Naive B cell (primary cell): ENCODE data around the gene FBXO15. TPM values are rescaled to one million over a fixed set of nuclear protein-coding genes. Genes with fewer than 3 reads are reported as not detected.
A peak's percentile ranks its signal among the peaks of the same experiment; 100 is the strongest.

Experiments used
- ATAC-seq, 2 donors: fragments of 150-1000 bp; cut with Tn5 transposase; 2 replicates each; pipeline ENCODE4 v1.10.0; 2021; ENCODE audit warnings: low read depth in 2 of 2, mild to moderate bottlenecking in 2 of 2, moderate library complexity in 2 of 2
- DNase-seq: peaks from one replicate; pipeline ENCODE4 v3.0.0; 2022
- H3K27ac Mint-ChIP-seq, 6 donors: one replicate each; pipeline ENCODE4 v1.8.0; 2020 to 2022; ENCODE audit warnings: mild to moderate bottlenecking in 6 of 6, mixed read lengths in 6 of 6, moderate library complexity in 5 of 6, inconsistent platforms in 2 of 6
- H3K27me3 Mint-ChIP-seq, 3 donors: one replicate each; pipeline ENCODE4 v1.8.0; 2021 to 2022; ENCODE audit warnings: mixed read lengths in 3 of 3, mild to moderate bottlenecking in 1 of 3
- H3K36me3 Mint-ChIP-seq, 2 donors: one replicate each; pipeline ENCODE4 v1.8.0; 2020 to 2022; ENCODE audit warnings: mixed read lengths in 2 of 2, inconsistent platforms in 1 of 2, mild to moderate bottlenecking in 1 of 2
- H3K4me1 Mint-ChIP-seq, 3 donors: one replicate each; pipeline ENCODE4 v1.8.0; 2020 to 2022; ENCODE audit warnings: mixed read lengths in 3 of 3, inconsistent platforms in 1 of 3, mild to moderate bottlenecking in 1 of 3, moderate library complexity in 1 of 3
- H3K4me3 Mint-ChIP-seq, 8 donors: one replicate each; pipeline ENCODE4 v1.8.0; 2020 to 2022; ENCODE audit warnings: mild to moderate bottlenecking in 8 of 8, mixed read lengths in 8 of 8, moderate library complexity in 8 of 8, inconsistent platforms in 2 of 8
- H3K9me3 Mint-ChIP-seq, 7 donors: one replicate each; pipeline ENCODE4 v1.8.0; 2020 to 2022; ENCODE audit warnings: mixed read lengths in 7 of 7, mild to moderate bottlenecking in 5 of 7, inconsistent platforms in 2 of 7, moderate library complexity in 1 of 7
- polyA plus RNA-seq, 6 donors: library from polyadenylated mRNA; unstranded; fragments of 300-500 nt; fragmentation: Illumina TruSeq; gene quantifications; one replicate each; pipeline ENCODE4 v1.2.3, GENCODE V29; 2021; ENCODE audit warnings: low read depth in 6 of 6

Gene FBXO15
- polyA plus RNA-seq, 6 donors from 2014 or later = 2.0 to 10.5 (median 3.6) TPM

DNA sequence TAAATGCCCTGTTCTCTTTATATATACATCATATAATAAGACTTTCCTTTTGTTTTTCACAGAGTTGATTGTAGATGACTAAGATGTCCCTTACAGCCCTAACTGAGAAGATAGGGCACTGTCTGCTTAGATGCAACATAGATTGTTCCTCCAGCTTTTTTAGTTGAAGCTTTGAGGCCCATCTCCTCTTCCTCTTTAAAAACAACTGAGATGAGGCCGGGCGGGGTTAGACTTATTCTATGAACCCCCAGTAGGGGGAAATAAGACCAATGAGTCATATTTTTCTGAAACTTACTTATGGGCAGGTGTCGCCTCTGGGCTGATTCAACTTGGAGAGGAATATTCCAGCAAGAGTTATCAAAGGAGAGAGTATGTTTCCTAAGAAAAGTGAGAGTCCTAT is 84.6 kb downstream of the FBXO15 start:
- no peaks in the 10 kb centered on the region for H3K36me3 Mint-ChIP-seq
- peaks cover 0 to 5% (median 0%) of the 10 kb centered on the region in 3 donors for H3K27me3 Mint-ChIP-seq
- H3K9me3 Mint-ChIP-seq = peaks cover 0 to 7% (median 0%) of the 10 kb centered on the region in 7 donors
- peak overlapping the region in 7 of 8 donors; percentile 12 to 71 (median 44) for H3K4me3 Mint-ChIP-seq
- peak overlapping the region; percentile 15 to 93 (median 90) for H3K27ac Mint-ChIP-seq
- DNase-seq = peak; percentile 66
- peaks cover 51 to 54% (median 52%) of the 10 kb centered on the region in 3 donors for H3K4me1 Mint-ChIP-seq
- peak; percentile 54 to 68 for ATAC-seq

DNA sequence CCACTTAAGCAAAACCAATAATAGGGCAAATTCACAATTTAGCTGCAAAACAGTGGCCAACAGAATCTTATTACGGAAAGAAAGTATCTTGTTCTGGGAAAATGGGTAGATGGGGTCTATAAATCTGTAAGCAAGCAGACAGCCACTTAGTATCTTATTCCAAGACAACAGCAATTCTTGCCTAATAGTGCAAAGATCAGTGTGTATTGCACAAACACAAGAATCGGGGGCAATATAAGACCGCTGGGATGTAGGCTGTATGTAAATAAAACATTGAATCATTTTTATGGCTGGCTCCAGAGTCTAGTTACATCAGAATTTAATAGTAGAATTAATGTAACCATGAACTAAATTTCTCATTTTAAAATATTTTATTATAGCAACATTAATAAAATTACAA is 85.6 kb downstream of the FBXO15 start:
- no peak for ATAC-seq
- Mint-ChIP-seq H3K27ac (peak overlapping the region in 3 of 6 donors; percentile 50 to 85 (median 65)), H3K9me3 (peaks cover 0 to 15% (median 8%) of the 10 kb centered on the region in 7 donors)

DNA sequence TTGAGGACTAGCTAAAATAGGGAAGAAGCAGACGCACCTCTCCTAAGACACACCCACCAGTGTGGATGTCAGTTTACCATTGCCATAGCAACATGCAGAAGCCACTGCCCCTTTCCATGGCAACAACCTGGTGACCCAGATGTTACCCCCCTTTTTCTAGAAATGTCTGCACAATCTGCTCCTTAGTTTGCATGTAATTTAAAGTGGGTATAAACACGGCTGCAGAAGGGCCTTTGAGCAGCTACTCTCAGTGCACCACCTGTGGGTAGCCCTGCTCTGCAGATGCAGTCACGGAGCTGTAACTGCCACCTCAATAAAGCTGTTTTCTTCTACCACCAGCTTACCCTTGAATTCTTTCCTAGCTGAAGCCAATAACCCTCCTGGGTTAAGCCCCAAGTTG is 87.1 kb downstream of the FBXO15 start:
- Mint-ChIP-seq H3K4me1 (peaks cover 33 to 38% (median 37%) of the 10 kb centered on the region in 3 donors), H3K27me3 (no peaks in the 10 kb centered on the region), H3K9me3 (peaks cover 0 to 17% (median 12%) of the 10 kb centered on the region in 7 donors), H3K36me3 (no peaks in the 10 kb centered on the region), H3K27ac (peak overlapping the region in 5 of 6 donors; percentile 7 to 98 (median 88)), H3K4me3 (peak overlapping the region in 1 of 8 donors; percentile 19)
- ATAC-seq (peak; percentile 41 to 46), DNase-seq (peak; percentile 43)

More for the DNA sequence above, 85.6 kb downstream of the FBXO15 start:
- Mint-ChIP-seq H3K4me1 (peaks cover 48 to 53% (median 52%) of the 10 kb centered on the region in 3 donors), H3K4me3 (no peak overlapping the region), H3K27me3 (peaks cover 0 to 5% (median 0%) of the 10 kb centered on the region in 3 donors), H3K36me3 (no peaks in the 10 kb centered on the region)
- no peak for DNase-seq

DNA sequence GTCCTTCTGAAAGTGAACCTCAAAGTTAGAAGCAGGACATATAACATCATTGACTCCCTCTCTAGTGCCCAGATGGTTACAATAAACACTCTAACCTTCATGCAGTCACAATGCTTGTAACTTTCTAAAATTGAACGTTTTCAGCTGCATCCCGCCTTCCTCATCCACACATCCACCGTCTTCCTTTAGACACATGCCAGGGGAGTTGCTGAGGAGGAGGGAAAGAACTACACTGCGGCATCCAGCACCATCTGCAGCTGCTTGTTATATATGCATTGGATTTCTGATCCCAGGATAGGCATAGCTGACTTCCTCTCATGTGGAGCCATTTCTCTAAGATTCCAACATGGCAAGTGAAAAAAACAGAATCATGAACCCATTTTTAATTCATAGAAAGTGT is 96.8 kb downstream of the FBXO15 start:
- ATAC-seq (no peak), DNase-seq (no peak)
- peaks cover 0 to 10% (median 9%) of the 10 kb centered on the region in 3 donors for H3K27me3 Mint-ChIP-seq
- peaks cover 0 to 14% (median 11%) of the 10 kb centered on the region in 7 donors for H3K9me3 Mint-ChIP-seq
- H3K27ac Mint-ChIP-seq = peak overlapping the region in 1 of 6 donors; percentile 15
- no peaks in the 10 kb centered on the region for H3K4me1 Mint-ChIP-seq
- H3K36me3 Mint-ChIP-seq = peaks cover 5 to 15% of the 10 kb centered on the region in 2 donors
- no peak overlapping the region for H3K4me3 Mint-ChIP-seq

DNA sequence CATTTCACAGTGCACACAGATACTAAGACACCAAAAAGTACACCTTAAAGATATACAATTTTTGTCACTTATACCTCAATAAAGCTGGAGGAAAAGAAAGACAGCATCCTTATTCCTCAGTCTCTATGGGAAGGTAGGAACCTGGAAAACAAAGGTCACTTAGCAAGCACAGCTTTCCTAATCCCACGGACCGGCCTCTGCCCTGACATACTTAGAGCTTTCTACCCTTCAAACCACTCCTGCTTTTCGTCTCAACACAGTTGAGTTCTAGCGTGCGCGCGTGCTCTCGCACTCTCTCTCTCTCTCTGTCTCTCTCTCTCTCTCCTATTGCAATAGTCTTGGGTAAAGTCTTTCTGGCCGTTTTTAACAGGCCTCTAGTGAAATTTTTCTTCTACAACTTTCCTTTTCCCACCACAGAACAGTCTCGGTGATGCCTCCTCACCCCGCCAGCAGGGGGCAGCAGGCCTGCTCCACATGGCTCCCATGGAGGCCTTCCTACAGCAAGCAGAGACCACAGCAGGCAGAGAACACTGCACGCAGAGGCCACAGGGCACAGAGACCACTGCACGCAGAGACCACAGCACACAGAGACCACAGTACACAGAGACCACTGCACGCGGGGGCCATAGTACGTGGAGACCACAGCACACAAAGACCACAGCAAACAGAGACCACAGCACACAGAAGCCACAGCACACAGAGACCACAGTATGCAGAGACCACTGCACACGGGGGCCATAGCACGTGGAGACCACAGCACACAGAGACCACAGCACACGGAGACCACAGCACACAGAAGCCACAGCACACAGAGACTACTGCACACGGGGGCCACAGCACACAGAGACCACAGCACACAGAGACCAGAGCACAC is 106.9 kb downstream of the FBXO15 start:
- no peaks in the 10 kb centered on the region for H3K36me3 Mint-ChIP-seq

DNA sequence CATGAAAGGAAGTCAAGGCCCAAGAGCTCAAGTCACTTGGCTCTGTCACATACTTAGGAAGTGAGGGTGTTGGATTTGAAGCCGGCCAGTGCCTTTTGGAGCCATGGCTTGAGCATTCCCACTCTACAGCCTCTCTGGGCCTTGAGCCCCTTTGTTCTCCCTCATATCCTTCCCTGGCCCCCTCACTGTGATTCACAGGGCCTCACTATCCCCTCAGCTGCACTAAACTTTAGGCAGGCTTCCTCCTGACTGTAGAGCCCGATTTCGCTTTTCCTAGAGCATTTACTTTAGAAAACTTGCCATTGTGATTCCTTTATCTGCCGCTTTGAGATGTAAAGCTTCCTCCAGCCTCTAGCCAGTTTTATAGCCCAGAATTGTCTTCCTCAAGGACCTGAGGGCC is 107.6 kb downstream of the FBXO15 start:
- ATAC-seq (no peak), DNase-seq (no peak)
- Mint-ChIP-seq H3K9me3 (peaks cover 0 to 2% (median under 1%) of the 10 kb centered on the region in 7 donors), H3K27ac (no peak overlapping the region), H3K4me1 (peaks cover 6 to 18% (median 12%) of the 10 kb centered on the region in 3 donors), H3K27me3 (no peaks in the 10 kb centered on the region), H3K4me3 (no peak overlapping the region), H3K36me3 (no peaks in the 10 kb centered on the region)

More for the DNA sequence above, 106.9 kb downstream of the FBXO15 start:
- ATAC-seq (peak; percentile 84 to 86), DNase-seq (peak; percentile 51)
- Mint-ChIP-seq H3K27ac (peak overlapping the region in 1 of 6 donors; percentile 12), H3K4me1 (peaks cover 6 to 18% (median 12%) of the 10 kb centered on the region in 3 donors), H3K27me3 (no peaks in the 10 kb centered on the region), H3K9me3 (peaks cover 0 to 2% (median 0%) of the 10 kb centered on the region in 7 donors), H3K4me3 (no peak overlapping the region)

DNA sequence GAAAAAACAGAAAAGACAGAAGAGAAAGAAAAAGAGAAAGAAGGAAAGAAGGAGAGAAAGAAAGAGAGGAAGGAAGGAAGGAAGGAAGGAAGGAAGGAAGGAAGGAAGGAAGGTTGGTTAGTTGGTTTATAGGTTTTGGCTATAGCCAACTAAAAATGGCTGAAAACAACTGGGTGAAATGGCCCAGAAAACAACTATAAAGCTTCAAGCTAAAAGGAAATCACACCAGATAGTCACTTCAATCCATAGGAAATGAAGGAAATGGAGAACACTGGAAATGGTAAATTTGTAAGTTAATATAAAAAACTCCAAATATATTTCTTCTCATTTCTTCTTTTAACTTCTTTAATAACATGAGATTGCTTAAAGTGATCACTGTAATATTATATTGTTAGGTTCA is 118.5 kb downstream of the FBXO15 start:
- ATAC-seq = no peak
- no peak for DNase-seq
- no peaks in the 10 kb centered on the region for H3K4me1 Mint-ChIP-seq
- H3K36me3 Mint-ChIP-seq = peaks cover 0 to 3% of the 10 kb centered on the region in 2 donors
- H3K27ac Mint-ChIP-seq = peak overlapping the region in 1 of 6 donors; percentile 43
- no peak overlapping the region for H3K4me3 Mint-ChIP-seq
- H3K27me3 Mint-ChIP-seq = peaks cover 0 to 25% (median 23%) of the 10 kb centered on the region in 3 donors
- peaks cover 0 to 10% (median 4%) of the 10 kb centered on the region in 7 donors for H3K9me3 Mint-ChIP-seq

Other genes with a start within 250 kb of the FBXO15 start
- 10 to 100 TPM; 16.0 to 28.3 (median 19.3) TPM for gene TIMM21, start 689 bp upstream of the FBXO15 start, polyA plus RNA-seq
- 100 to 1,000 TPM in 5 of 6 donors, 10 to 100 TPM in 1; 64.2 to 214 (median 151) TPM for gene CYB5A, start 144.1 kb upstream of the FBXO15 start, polyA plus RNA-seq
- gene C18orf63, start 168.0 kb upstream of the FBXO15 start, polyA plus RNA-seq = not detected